Ecto neural progenitor cell (in vitro differentiated cells): ENCODE results near the gene TYW1.
"Not testable (repeated sequence)": the region's sequence is repeated elsewhere in the genome, so short reads cannot be mapped to it uniquely, and the experiment has no call there.

ENCODE experiments used
- DNase-seq: peaks from one replicate; pipeline ENCODE4 v3.0.0-alpha.2; 2018; ENCODE audit warnings: low spot score

The TYW1 gene

GRCh38 chr7:66996444-66997191, at the start of gene TYW1:
TSS of gene TYW1 (plus strand) at chr7:66996833. CDS start at chr7:66996979, 146 bp downstream.
- peak; percentile 98 for DNase-seq

DNA sequence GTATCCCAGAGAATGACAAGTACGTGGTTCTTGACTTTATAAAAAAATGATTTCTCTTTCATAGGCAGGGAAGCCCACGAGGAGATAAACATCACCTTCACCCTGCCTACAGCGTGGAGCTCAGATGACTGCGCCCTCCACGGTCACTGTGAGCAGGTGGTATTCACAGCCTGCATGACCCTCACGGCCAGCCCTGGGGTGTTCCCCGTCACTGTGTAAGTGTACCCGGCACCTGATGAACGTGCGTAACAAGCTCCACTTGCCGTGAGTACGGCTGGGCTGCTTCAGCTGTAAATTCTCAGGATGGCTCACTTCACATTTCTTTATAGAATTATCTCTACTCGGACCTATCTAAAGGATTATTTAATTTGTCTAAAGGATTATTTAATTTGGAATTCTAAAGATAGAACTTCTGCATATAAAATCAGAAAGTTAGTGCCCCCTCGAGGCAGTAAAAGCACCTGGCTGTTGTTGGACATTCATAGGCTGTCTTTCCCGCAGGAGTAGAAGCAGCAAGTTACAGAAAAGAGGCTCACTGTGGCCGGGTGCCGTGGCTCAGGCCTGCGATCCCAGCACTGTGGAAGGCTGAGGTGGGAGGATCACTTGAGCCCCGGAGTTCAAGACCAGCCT, 48.0 kb upstream of the TYW1 start:
- no peak for DNase-seq

- no peak for DNase-seq
Measured at GRCh38 chr7:66950311-66950710, 46.3 kb upstream of the TYW1 start.

GRCh38 chr7:66950763-66951162, 45.9 kb upstream of the TYW1 start:
- DNase-seq: no peak

DNA sequence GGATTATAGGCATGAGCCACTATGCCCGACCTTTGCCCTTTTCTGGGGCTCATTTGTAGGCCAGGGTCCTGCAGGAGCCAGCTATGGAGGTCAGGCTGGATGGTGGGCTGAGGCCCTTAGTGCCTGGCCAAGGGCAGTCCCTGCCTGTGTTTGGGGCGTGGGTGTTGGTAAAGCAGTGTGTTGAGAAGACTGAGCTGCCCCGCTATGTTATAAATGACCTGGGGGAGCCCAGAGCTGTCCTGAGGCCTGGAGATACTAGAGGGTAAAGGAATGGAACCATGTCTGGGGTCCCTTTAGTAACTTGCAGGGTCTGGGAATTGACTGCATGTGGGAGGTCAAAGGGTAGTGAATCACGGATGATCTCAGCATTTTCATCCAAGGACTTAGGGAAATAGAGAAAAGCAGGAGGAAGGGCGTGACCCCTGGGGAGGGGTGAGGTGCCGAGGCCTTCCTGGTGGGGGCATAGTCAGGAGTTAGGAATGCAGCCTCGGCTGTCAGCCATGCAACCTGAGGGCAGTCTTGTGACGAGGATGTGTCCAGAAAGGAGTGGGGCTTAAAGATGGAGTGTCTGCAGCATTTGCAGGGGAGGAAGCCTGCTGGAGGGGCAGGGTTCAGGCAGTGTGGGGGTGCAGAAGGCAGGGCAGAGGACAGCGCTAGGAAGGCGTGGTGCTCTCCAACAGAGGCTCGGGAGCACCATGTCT, 44.1 kb upstream of the TYW1 start:
- no peak for DNase-seq

DNA sequence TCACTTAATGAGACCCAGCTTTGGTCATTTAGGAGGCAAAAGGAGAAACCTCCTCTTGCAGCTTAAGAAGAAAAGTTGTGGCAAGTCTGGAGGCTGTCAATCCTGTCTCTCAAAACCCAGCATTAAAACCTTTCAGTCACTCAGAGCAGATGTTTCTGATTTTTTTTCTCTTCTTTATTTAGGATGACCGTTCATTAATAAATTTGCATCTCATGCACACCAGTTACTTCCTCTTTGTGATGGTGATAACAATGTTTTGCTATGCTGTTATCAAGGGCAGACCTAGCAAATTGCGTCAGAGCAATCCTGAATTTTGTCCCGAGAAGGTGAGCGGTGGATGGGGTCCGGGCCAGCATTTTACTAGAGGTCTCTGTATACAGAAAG, 43.6 kb upstream of the TYW1 start:
- DNase-seq: no peak

DNA sequence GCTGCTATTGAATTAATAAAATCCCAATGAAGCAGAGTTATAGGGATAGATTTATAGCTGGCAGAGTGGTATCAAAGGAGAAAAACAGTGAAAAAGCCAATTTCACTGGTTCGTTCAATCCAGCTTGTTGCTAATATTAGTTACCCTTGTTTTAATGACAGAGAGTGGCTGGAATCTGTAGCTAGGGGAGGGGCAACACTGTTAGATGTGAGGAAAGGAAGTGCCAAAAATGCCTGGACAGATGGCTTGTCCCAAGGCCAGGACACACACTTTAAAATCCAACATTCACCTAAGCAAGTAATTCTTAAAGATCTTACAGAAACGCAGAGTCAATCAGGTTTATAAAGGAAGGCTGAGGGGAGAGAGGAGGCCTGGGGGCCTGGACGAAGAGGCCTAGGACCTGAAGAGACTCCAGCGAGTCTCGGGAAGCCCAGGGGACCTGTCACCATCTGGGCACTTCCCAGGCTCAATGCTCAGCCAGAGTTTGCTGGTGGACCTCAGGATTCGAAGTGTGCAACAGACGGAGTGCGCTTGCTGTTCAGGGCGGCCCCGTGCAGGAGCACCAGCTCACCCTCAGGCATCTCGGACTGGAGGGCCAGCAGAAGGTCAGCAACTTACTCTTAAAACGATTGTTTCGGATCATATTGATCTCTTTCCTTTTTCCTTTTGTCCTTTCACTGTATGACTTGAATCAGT, 38.9 kb upstream of the TYW1 start:
- no peak for DNase-seq

GRCh38 chr7:66958538-66959350, 37.9 kb upstream of the TYW1 start:
- DNase-seq: no peak

GRCh38 chr7:66960192-66960591, 36.4 kb upstream of the TYW1 start:
- DNase-seq: no peak

DNA sequence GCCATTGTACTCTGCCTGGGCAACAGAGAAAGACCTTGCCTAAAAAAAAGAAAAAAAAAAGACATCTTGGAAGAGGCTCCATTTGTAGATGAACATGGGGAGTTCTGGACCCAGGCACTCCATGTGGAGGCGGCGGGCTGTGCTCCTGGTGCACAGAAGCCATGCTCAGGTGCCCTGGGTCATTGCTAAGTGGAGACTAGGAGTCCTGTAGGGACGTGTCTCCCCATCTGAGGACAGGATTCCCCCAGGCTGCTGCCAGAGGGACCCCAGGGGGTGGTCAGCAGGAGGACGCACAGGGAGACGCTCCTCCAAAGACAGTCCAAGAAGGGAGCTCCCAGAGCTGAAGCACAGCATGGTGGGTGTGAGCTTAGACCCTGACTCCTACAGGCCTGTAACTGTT, 35.5 kb upstream of the TYW1 start:
- DNase-seq: no peak

GRCh38 chr7:66964411-66964810, 32.2 kb upstream of the TYW1 start:
- no peak for DNase-seq

DNA sequence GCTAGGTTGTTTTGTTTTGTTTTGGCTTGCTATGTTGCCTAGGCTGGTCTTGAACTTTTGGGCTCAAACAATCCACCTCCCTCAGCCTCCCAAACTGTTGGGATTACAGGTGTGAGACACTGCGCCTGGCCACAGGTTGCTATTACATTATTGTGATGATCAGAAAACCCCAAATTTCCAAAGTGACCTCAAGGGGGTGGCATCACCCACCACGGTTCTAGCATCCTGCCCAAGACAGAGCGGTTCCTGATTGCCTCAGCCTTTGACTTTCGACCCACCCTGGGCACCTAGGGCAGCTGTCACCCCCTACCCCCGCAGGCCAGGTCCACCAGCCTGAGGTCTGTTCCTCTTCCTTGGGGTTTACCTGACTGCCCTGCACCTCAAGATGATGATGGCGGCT, 29.6 kb upstream of the TYW1 start:
- no peak for DNase-seq

- not testable (repeated sequence) for DNase-seq
Measured at GRCh38 chr7:66969001-66969400, 27.6 kb upstream of the TYW1 start.

- DNase-seq: no peak
Measured at GRCh38 chr7:66970310-66970709, 26.3 kb upstream of the TYW1 start.

- DNase-seq: no peak
Measured at GRCh38 chr7:66974986-66975590, 21.5 kb upstream of the TYW1 start.

GRCh38 chr7:66978312-66978711, 18.3 kb upstream of the TYW1 start:
- DNase-seq: not testable (repeated sequence)

- not testable (repeated sequence) for DNase-seq
Measured at GRCh38 chr7:66979013-66979412, 17.6 kb upstream of the TYW1 start.

DNA sequence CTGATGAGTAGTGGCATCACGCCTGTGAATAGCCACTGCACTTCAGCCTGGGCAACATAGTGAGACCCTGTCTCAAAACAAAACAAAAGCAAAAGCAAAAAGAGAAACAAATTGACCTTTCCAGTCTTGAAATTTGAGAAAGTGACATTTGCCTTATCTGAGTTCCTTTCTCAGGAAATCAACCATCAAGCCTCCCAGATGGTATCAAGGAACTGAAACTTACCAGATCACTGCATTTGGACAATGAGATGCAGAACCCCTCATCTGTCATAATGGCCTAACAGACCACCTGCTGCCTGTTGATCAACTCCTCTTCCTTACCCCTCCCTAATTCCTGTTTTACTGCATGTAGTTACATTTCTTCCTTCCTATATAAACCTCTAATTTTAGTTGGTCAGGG, 16.3 kb upstream of the TYW1 start:
- DNase-seq: not testable (repeated sequence)

- DNase-seq: not testable (repeated sequence)
Measured at GRCh38 chr7:66989552-66989951, 7.1 kb upstream of the TYW1 start.

DNA sequence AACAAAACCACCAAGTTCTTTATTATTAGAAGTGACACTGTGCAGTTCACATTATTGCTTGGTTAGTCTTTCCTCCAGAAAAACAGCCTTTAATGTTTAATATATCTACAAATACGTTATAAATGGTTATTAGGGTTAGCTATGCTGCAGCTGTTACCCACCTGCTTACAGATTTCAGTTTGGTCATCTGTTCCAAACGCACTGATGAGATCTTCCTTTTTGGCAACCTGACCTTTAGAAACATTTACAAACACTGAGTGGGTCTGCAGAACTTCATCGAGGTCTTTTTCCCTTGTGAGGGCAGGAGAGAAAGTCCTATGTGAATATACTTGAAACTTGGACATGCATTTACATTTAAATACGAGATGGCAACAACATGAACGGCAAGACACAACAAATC, 2.6 kb upstream of the TYW1 start:
- not testable (repeated sequence) for DNase-seq

- DNase-seq: not testable (repeated sequence)
Measured at GRCh38 chr7:66994691-66995049, 2.0 kb upstream of the TYW1 start.
